IPS-11a (cell line): ENCODE measurements around the gene TLE5.
"Not testable (repeated sequence)": the region's sequence is repeated elsewhere in the genome, so short reads cannot be mapped to it uniquely, and the experiment has no call there.

ENCODE experiments used
- H3K4me3 ChIP-seq: one replicate; pipeline ENCODE4 v1.5.1; 2013; ENCODE audit warnings: low read depth, low read length, control low read depth

The TLE5 gene

GRCh38 chr19:3027981-3028304 is 34.4 kb downstream of the TLE5 start:
- no peak overlapping the region for H3K4me3 ChIP-seq

DNA sequence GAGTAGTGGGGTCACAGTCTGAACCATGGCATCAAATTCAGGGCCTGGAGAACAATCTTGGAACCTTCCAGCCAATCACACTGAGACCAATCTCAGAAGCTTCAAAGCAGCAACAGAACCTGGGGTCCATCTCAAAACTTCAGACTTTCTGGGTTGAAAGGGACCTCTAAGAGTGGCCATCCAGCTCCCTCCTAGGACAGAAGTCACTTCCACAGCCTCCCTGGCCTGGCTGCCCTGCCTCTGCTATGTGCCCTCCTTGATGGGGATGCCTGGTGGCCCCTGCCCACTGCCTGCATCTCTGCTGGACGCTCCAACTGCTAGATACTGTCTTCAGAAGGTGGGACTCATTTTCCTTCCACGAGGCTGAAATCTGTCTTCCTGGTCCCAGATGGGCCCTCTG is 35.0 kb downstream of the TLE5 start:
- H3K4me3 ChIP-seq = no peak overlapping the region

DNA sequence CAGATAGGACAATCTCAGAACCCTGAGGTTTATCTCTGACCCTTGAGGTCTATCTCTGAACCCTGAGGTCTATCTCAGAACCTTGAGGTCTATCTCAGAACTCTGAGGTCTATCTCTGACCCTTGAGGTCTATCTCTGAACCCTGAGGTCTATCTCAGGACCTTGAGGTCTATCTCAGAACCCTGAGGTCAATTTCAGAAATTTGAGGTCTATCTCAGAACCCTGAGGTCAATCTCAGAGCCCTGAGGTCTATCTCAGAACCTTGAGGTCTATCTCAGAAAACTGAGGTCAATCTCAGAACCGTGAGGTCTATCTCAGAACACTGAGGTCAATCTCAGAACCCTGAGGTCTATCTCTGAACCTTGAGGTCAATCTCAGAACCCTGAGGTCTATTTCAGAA is 35.5 kb downstream of the TLE5 start:
- H3K4me3 ChIP-seq = no peak overlapping the region

- no peak overlapping the region for H3K4me3 ChIP-seq
Observed at GRCh38 chr19:3025549-3025886, 36.8 kb downstream of the TLE5 start.

GRCh38 chr19:3024870-3025548 is 37.3 kb downstream of the TLE5 start:
- H3K4me3 ChIP-seq = no peak overlapping the region

GRCh38 chr19:3024509-3024869 is 37.8 kb downstream of the TLE5 start:
- H3K4me3 ChIP-seq = no peak overlapping the region

- H3K4me3 ChIP-seq = no peak overlapping the region
Observed at GRCh38 chr19:3020321-3020960, 41.9 kb downstream of the TLE5 start.

- no peak overlapping the region for H3K4me3 ChIP-seq
Observed at GRCh38 chr19:3019211-3019854, 43.0 kb downstream of the TLE5 start.

GRCh38 chr19:3017923-3018322 is 44.4 kb downstream of the TLE5 start:
- no peak overlapping the region for H3K4me3 ChIP-seq

- H3K4me3 ChIP-seq = no peak overlapping the region
Observed at GRCh38 chr19:3015126-3016057, 46.9 kb downstream of the TLE5 start.

GRCh38 chr19:3014135-3014534 is 48.2 kb downstream of the TLE5 start:
- no peak overlapping the region for H3K4me3 ChIP-seq

DNA sequence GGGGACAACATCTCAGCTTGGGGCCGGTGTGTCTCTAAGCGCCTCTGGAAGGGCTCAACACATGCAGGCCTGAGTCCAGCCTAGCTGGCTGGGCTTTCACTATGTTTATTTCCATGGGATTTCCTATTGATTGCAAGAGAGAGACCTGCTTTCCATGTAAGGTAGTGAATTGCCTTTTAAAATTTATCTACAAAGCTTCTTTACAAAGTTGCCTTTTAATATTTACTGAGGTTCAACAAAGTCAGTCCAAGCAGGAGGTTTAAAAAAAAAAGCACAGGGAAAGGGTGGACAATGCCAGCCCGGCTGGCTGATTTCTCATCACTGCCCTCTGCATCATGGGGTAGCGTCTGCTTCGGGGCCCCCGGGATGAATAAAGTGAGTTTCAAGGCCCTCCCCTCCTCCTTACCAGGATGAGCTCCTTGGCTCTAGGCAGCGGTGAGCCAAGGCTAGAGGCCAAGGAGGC is 49.0 kb downstream of the TLE5 start:
- H3K4me3 ChIP-seq = no peak overlapping the region

DNA sequence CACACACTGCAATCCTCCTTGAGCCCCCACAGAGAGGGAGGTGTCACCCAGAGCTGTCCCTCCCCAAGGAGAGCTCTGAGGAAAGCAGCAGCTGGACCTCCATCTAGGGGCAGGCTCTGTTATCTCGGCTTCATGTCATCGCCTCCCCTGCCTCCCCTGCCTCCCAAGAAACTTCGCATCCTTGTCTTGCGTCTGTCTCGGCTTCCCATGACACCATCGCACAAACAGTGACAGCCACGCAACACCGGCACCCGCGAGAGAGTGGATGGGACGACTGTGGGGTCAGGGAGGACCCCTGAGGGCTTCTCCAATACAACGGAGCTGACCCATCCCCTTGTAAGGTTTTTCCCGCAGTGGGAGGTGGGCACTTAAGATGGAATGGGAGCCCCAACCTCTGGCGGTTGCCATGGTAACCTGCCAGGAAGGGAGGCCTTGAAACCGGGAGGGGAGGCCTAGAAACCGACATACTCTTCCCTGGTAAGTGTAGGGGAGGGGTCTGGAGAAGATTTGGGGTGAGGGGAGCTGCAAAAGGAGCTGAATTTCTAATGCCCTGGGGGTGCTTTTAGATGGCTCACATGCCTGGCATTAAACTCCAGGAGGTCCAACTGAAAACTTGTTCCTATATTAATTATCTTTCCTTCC is 49.6 kb downstream of the TLE5 start:
- no peak overlapping the region for H3K4me3 ChIP-seq

DNA sequence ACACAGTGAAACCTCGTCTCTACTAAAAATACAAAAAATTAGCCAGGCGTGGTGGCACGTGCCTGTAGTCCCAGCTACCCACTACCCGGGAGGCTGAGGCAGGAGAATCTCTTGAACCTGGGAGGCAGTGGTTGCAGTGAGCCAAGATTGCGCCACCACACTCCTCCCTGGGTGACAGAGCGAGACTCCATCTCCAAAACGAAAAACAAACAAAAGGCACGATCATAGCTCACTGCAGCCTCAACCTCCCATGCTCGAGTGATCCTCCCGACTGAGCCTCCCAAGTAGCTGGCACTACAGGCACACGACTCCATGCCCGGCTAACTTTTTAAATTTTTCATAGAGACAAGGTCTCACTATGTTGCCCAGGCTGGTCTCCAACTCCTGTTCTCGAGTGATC is 50.2 kb downstream of the TLE5 start:
- H3K4me3 ChIP-seq = not testable (repeated sequence)

DNA sequence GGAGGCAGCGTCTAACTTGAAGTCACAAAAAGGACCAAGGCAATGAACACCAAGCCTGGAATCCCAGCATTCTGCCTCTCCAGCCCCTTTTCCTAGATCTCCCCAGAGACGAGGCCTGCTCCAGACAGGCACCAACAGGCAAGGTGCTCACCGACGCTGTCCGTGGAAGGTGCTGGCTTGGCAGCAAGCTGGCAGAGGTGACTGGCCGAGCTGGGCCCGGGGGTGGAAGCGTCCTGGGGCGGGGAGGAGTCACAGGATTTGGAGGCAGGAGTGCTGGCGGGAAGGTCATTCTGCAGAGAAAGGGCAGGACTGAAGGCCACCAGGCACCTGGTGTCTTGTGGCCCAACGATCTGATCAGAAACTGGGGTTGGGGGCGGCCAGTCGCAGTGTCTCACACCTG is 51.4 kb downstream of the TLE5 start:
- H3K4me3 ChIP-seq = no peak overlapping the region

- no peak overlapping the region for H3K4me3 ChIP-seq
Observed at GRCh38 chr19:3008994-3009393, 53.3 kb downstream of the TLE5 start.

- H3K4me3 ChIP-seq = no peak overlapping the region
Observed at GRCh38 chr19:3007975-3008374, 54.3 kb downstream of the TLE5 start.

DNA sequence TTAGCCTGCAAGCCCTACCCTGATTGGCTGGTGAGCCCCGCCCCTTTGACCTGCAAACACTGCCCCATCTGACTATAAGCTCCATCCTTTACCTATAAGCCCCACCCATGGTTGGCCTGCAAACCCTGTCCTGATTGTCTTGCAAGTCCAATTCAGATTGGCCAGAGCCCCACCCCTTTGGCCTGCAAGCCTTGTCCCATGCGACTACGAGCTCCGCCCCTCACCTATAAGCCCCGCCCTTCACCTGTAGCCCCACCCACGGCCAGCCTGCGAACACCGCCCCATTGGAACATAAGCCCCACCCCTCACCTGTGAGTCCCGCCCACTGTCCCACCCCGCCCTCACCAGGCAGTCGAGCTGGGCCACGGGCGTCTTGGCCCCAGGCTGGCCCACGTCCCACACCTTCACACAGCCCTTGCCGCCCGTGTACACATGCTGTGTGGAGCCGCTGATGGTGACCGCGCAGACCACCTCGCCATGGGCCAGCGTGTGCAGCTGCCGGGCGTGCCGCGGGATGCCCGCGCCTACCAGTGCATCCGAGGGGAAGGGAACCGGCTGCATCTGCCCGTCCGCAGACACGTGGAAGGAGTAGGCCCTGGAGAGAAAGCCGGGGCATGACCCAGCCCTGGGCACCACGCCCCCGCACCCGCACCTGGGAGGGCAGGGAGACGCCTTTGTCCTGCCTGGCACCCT is 56.1 kb downstream of the TLE5 start:
- no peak overlapping the region for H3K4me3 ChIP-seq

DNA sequence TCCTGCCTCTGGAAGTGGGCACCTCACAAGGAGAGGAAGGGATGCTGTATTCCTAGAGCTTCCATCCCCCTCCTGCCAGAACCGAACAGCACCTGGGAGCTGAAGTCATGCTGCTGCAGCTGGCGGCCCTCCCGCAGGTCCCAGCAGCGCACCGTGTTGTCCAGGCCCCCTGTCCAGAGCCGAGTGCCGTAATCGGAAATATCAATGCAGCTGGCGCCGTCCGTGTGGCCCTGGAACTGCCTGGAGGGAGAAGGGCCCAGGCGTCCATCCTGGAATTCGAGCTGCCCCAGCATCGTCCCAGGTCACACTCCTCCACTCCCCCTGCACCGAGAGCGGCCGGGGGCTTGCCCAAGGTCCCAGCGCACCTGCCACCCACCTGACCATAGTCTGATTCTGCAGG is 57.0 kb downstream of the TLE5 start:
- H3K4me3 ChIP-seq = no peak overlapping the region

DNA sequence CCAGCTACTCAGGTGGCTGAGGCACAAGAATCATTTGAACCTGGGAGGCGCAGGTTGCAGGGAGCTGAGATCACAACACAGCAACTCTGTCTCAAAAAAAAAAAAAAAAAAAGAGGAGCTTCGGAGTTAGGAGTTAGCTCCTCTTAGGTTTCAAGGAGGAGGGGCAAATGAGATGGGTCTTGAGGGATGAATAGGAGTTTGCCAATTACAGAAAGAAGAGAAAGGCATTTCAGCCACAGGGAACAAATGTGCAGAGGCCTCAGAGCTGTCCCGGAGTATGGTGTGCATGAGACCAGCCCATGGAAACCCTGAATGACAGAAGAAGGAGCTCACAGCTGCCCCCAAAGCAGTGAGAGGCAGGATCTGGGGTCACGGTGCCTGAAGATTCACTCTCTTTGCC is 57.8 kb downstream of the TLE5 start:
- no peak overlapping the region for H3K4me3 ChIP-seq

- H3K4me3 ChIP-seq = no peak overlapping the region
Observed at GRCh38 chr19:3003046-3003445, 59.2 kb downstream of the TLE5 start.
